Trophoblast cell (in vitro differentiated cells and primary cell): ENCODE measurements around the gene CLVS2.

Experiments used
- DNase-seq, 2 donors: peaks; one replicate each; pipeline ENCODE4 v3.0.0-alpha.2; 2016
- H2AFZ ChIP-seq: 2 replicates; pipeline ENCODE4 v1.6.1; 2013; ENCODE audit warnings: low read length, moderate library complexity, mild to moderate bottlenecking; ENCODE audit not compliant: insufficient read depth, poor library complexity
- H2AK5ac ChIP-seq: 2 replicates; pipeline ENCODE4 v1.6.1; 2013; ENCODE audit warnings: mild to moderate bottlenecking, low read length
- H2BK120ac ChIP-seq: 2 replicates; pipeline ENCODE4 v1.6.1; 2013; ENCODE audit warnings: low read length, mild to moderate bottlenecking, moderate library complexity; ENCODE audit not compliant: insufficient read depth, poor library complexity
- H2BK12ac ChIP-seq: 2 replicates; pipeline ENCODE4 v1.6.1; 2013; ENCODE audit warnings: mild to moderate bottlenecking, low read length, moderate library complexity
- H2BK5ac ChIP-seq: 2 replicates; pipeline ENCODE4 v1.6.1; 2013; ENCODE audit warnings: low read length, low read depth, moderate library complexity, mild to moderate bottlenecking; ENCODE audit not compliant: poor library complexity
- H3K14ac ChIP-seq: 2 replicates; pipeline ENCODE4 v1.6.1; 2013; ENCODE audit warnings: mild to moderate bottlenecking, low read length
- H3K18ac ChIP-seq: 2 replicates; pipeline ENCODE4 v1.6.1; 2013; ENCODE audit warnings: mild to moderate bottlenecking, low read length
- H3K23ac ChIP-seq: 2 replicates; pipeline ENCODE4 v1.6.1; 2013; ENCODE audit warnings: low read length
- H3K27ac ChIP-seq: 2 replicates; pipeline ENCODE4 v1.5.1; 2013; ENCODE audit warnings: low read depth, mild to moderate bottlenecking, inconsistent platforms, low read length, moderate library complexity
- H3K27me3 ChIP-seq: 2 replicates; pipeline ENCODE4 v1.6.1; 2013; ENCODE audit warnings: inconsistent platforms, mild to moderate bottlenecking, low read length, moderate library complexity; ENCODE audit not compliant: insufficient read depth
- H3K36me3 ChIP-seq, 2 experiments: 1 replicate in 1 of 2; 2 replicates in 1 of 2; pipeline ENCODE4 v1.6.1; 2013; ENCODE audit warnings: low read length in 2 of 2, mild to moderate bottlenecking in 2 of 2, moderate library complexity in 1 of 2; ENCODE audit not compliant: insufficient read depth in 2 of 2, control insufficient read depth in 1 of 2
- H3K4ac ChIP-seq: 2 replicates; pipeline ENCODE4 v1.6.1; 2013; ENCODE audit warnings: low read depth, mild to moderate bottlenecking, low read length, moderate library complexity
- H3K4me1 ChIP-seq, 2 experiments: 1 replicate in 1 of 2; 2 replicates in 1 of 2; pipeline ENCODE4 v1.6.1; 2013; ENCODE audit warnings: low read length in 2 of 2, mild to moderate bottlenecking in 2 of 2, moderate library complexity in 1 of 2; ENCODE audit not compliant: insufficient read depth in 2 of 2, control insufficient read depth in 1 of 2
- H3K4me2 ChIP-seq: 2 replicates; pipeline ENCODE4 v1.6.1; 2013; ENCODE audit warnings: inconsistent platforms, mild to moderate bottlenecking, low read length, moderate library complexity
- H3K4me3 ChIP-seq: 2 replicates; pipeline ENCODE4 v1.5.1; 2013; ENCODE audit warnings: mild to moderate bottlenecking, low read depth, low read length, inconsistent platforms
- H3K79me1 ChIP-seq: one replicate; pipeline ENCODE4 v1.6.1; 2013; ENCODE audit warnings: low read length
- H3K79me2 ChIP-seq: 2 replicates; pipeline ENCODE4 v1.6.1; 2013; ENCODE audit warnings: low read length, mild to moderate bottlenecking; ENCODE audit not compliant: control insufficient read depth, insufficient read depth, poor library complexity
- H3K9ac ChIP-seq: 2 replicates; pipeline ENCODE4 v1.6.1; 2013; ENCODE audit warnings: mild to moderate bottlenecking, low read length
- H3K9me3 ChIP-seq: 2 replicates; pipeline ENCODE4 v1.6.1; 2013; ENCODE audit warnings: low read depth, mild to moderate bottlenecking, control low read depth, inconsistent platforms, low read length; ENCODE audit not compliant: insufficient read depth
- H4K12ac ChIP-seq: 2 replicates; pipeline ENCODE4 v1.6.1; 2013; ENCODE audit warnings: low read depth, mild to moderate bottlenecking, low read length, moderate library complexity
- H4K8ac ChIP-seq: 2 replicates; pipeline ENCODE4 v1.6.1; 2013; ENCODE audit warnings: low read depth, mild to moderate bottlenecking, low read length, moderate library complexity
- H4K91ac ChIP-seq: one replicate; pipeline ENCODE4 v1.6.1; 2013; ENCODE audit warnings: low read depth, mild to moderate bottlenecking, low read length, moderate library complexity
- WGBS: extraction: QIAGEN DNeasy Blood & Tissue Kit; methylation state at CpG from one replicate; pipeline ENCODE4 v1.1.7; 2013; ENCODE audit warnings: missing lambda C conversion rate; ENCODE audit not compliant: insufficient read length, insufficient coverage; ENCODE audit errors: extremely low coverage; 5-methylcytosine and 5-hydroxymethylcytosine counted together

The CLVS2 gene

GRCh38 chr6:122994256-122994655, 1.8 kb upstream of the CLVS2 start:
- H3K14ac ChIP-seq: no peak overlapping the region
- peaks cover 0 to 6% of the 10 kb centered on the region in 2 experiments for H3K4me1 ChIP-seq
- H3K4me3 ChIP-seq: no peak overlapping the region
- peaks cover 22% of the 10 kb centered on the region for H3K27me3 ChIP-seq
- H3K79me2 ChIP-seq: no peaks in the 10 kb centered on the region
- H3K36me3 ChIP-seq: no peaks in the 10 kb centered on the region
- H4K8ac ChIP-seq: no peak overlapping the region
- H3K23ac ChIP-seq: no peak overlapping the region
- no peak overlapping the region for H2AFZ ChIP-seq
- no peak overlapping the region for H3K27ac ChIP-seq
- no peak overlapping the region for H3K18ac ChIP-seq
- no CpG with 5 or more reads among the region's 3 CpGs for WGBS
- H2BK12ac ChIP-seq: no peak overlapping the region
- H3K4ac ChIP-seq: no peak overlapping the region
- H3K79me1 ChIP-seq: no peaks in the 10 kb centered on the region
- no peak overlapping the region for H4K91ac ChIP-seq
- no peak overlapping the region for H3K9ac ChIP-seq
- no peak overlapping the region for H3K4me2 ChIP-seq
- no peak overlapping the region for H2BK120ac ChIP-seq
- no peaks in the 10 kb centered on the region for H3K9me3 ChIP-seq
- H4K12ac ChIP-seq: no peak overlapping the region
- no peak for DNase-seq
- no peak overlapping the region for H2AK5ac ChIP-seq
- no peak overlapping the region for H2BK5ac ChIP-seq

GRCh38 chr6:122996794-122997505, 915 bp downstream of the CLVS2 start:
- no peak overlapping the region for H2AK5ac ChIP-seq
- no peaks in the 10 kb centered on the region for H3K79me2 ChIP-seq
- H3K79me1 ChIP-seq: no peaks in the 10 kb centered on the region
- peaks cover 22% of the 10 kb centered on the region for H3K27me3 ChIP-seq
- H3K4me1 ChIP-seq: peaks cover 0 to 6% of the 10 kb centered on the region in 2 experiments
- H3K4me3 ChIP-seq: no peak overlapping the region
- H2BK5ac ChIP-seq: no peak overlapping the region
- no peak overlapping the region for H2AFZ ChIP-seq
- no peak overlapping the region for H3K18ac ChIP-seq
- H3K9ac ChIP-seq: no peak overlapping the region
- H3K4ac ChIP-seq: no peak overlapping the region
- H3K14ac ChIP-seq: no peak overlapping the region
- no peak overlapping the region for H4K8ac ChIP-seq
- no peak for DNase-seq
- H2BK12ac ChIP-seq: no peak overlapping the region
- no peak overlapping the region for H2BK120ac ChIP-seq
- H3K36me3 ChIP-seq: no peaks in the 10 kb centered on the region
- H4K91ac ChIP-seq: no peak overlapping the region
- H3K9me3 ChIP-seq: no peaks in the 10 kb centered on the region
- H3K23ac ChIP-seq: no peak overlapping the region
- H4K12ac ChIP-seq: no peak overlapping the region
- WGBS: no CpG with 5 or more reads among the region's 19 CpGs
- no peak overlapping the region for H3K27ac ChIP-seq
- peak overlapping the region; percentile 52 for H3K4me2 ChIP-seq

GRCh38 chr6:122997541-122998150, 1.6 kb downstream of the CLVS2 start:
- Histone ChIP-seq H2BK120ac (no peak overlapping the region), H2AFZ (no peak overlapping the region), H3K4me2 (no peak overlapping the region), H2AK5ac (no peak overlapping the region), H3K4ac (no peak overlapping the region), H3K27ac (no peak overlapping the region), H3K79me1 (no peaks in the 10 kb centered on the region), H3K14ac (no peak overlapping the region), H4K12ac (no peak overlapping the region), H4K91ac (no peak overlapping the region), H3K18ac (no peak overlapping the region), H3K23ac (no peak overlapping the region), H3K4me1 (peaks cover 0 to 6% of the 10 kb centered on the region in 2 experiments), H3K79me2 (no peaks in the 10 kb centered on the region), H2BK12ac (no peak overlapping the region), H3K27me3 (peaks cover 22% of the 10 kb centered on the region), H2BK5ac (no peak overlapping the region), H4K8ac (no peak overlapping the region), H3K4me3 (no peak overlapping the region), H3K9ac (no peak overlapping the region), H3K36me3 (no peaks in the 10 kb centered on the region), H3K9me3 (no peaks in the 10 kb centered on the region)
- WGBS: no CpG with 5 or more reads among the region's 13 CpGs
- DNase-seq: no peak

GRCh38 chr6:122998403-122998975, 2.5 kb downstream of the CLVS2 start:
- WGBS: no CpG with 5 or more reads among the region's 5 CpGs
- no peak overlapping the region for H2BK12ac ChIP-seq

More at GRCh38 chr6:122998403-122998975, 2.5 kb downstream of the CLVS2 start:
- Histone ChIP-seq H3K79me2 (no peaks in the 10 kb centered on the region), H2BK120ac (no peak overlapping the region), H3K4me3 (no peak overlapping the region), H3K18ac (no peak overlapping the region), H3K4ac (no peak overlapping the region), H3K27ac (no peak overlapping the region), H3K4me1 (peaks cover 0 to 6% of the 10 kb centered on the region in 2 experiments), H4K12ac (no peak overlapping the region), H3K79me1 (no peaks in the 10 kb centered on the region), H3K9me3 (no peaks in the 10 kb centered on the region), H3K4me2 (no peak overlapping the region), H2AFZ (no peak overlapping the region), H3K23ac (no peak overlapping the region), H3K14ac (no peak overlapping the region), H4K8ac (no peak overlapping the region), H2BK5ac (no peak overlapping the region), H3K27me3 (peaks cover 22% of the 10 kb centered on the region), H2AK5ac (no peak overlapping the region), H3K9ac (no peak overlapping the region), H3K36me3 (no peaks in the 10 kb centered on the region), H4K91ac (no peak overlapping the region)
- no peak for DNase-seq
